Lower lobe of right lung (tissue), 2 donors: ENCODE measurements around the gene SRRM2. TPM values are rescaled to one million over a fixed set of nuclear protein-coding genes. Genes with fewer than 3 reads are reported as not detected.

Experiments
- ATAC-seq, 2 donors: fragments of 200-7000 bp; cut with Tn5 transposase; one replicate each; pipeline ENCODE4 v1.9.1; 2020 to 2022; ENCODE audit warnings: mild to moderate bottlenecking in 2 of 2, moderate library complexity in 2 of 2
- DNase-seq: peaks from one replicate; pipeline ENCODE4 v3.0.0-alpha.2; 2020
- H3K27ac ChIP-seq: fragments of 200-600 bp; one replicate; pipeline ENCODE4 v1.8.0; 2022
- H3K27me3 ChIP-seq: fragments of 200-600 bp; one replicate; pipeline ENCODE4 v1.8.0; 2022; ENCODE audit warnings: low read depth
- H3K36me3 ChIP-seq: fragments of 200-600 bp; one replicate; pipeline ENCODE4 v1.8.0; 2022; ENCODE audit warnings: mild to moderate bottlenecking
- H3K4me1 ChIP-seq: fragments of 200-600 bp; one replicate; pipeline ENCODE4 v1.8.0; 2022
- H3K4me3 ChIP-seq: fragments of 200-600 bp; one replicate; pipeline ENCODE4 v1.8.0; 2022; ENCODE audit warnings: mild to moderate bottlenecking
- H3K9me3 ChIP-seq: fragments of 200-600 bp; one replicate; pipeline ENCODE4 v1.8.0; 2022
- intact Hi-C: fragments of 100-400 bp; cut with DNase I; formaldehyde crosslinking; loops from one replicate; pipeline ENCODE4 v1.11.0; 2022
- total RNA-seq: library from RNA; stranded (reverse); fragmentation: NEBNext Ultra II Directional; extraction: Animal tissue kit (Norgen Biotek cat#: 25700); gene quantifications from one replicate; pipeline ENCODE4 v1.2.1, GENCODE V29; 2021
- TF ChIP-seq, protein P1 (sequence below): fragments of 200-600 bp; IDR thresholded peaks from one replicate; pipeline ENCODE4 v1.8.0; 2022; ENCODE audit warnings: antibody characterized with exemption, mild to moderate bottlenecking
- donor health status: DM: no; HTN: yes; CAD: no; lungs with severe emphysema.

Gene SRRM2
- total RNA-seq, 1 donor from 2014 or later, result 659 TPM

DNA sequence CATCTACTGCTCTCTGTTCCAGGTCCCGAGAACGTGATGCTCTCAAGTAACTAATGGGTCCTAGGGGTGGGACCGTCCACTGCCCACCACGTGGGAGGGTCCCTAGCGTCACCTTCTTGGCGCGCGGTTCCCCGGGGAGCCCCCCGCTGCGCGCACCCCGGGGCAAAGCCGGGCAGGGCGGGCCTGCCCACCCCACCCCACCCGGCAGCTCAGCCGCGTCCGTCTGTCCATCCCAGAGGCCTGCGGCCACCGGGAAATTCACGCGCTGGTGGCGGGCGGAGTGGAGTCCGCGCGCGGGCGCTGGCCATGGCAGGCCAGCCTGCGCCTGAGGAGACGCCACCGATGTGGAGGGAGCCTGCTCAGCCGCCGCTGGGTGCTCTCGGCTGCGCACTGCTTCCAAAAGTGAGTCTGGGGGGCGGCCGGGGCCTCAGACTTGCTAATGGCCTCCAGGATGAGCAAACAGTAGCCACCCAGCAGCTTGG is 46.3 kb downstream of the SRRM2 start:
- Histone ChIP-seq H3K9me3 (peaks cover 4% of the 10 kb centered on the region), H3K27ac (no peak overlapping the region), H3K4me3 (no peak overlapping the region), H3K27me3 (peaks cover 12% of the 10 kb centered on the region), H3K4me1 (no peaks in the 10 kb centered on the region), H3K36me3 (no peaks in the 10 kb centered on the region)
- intact Hi-C loops, result no loop called here
- ATAC-seq, result no peak
- TF ChIP-seq, protein P1, sequence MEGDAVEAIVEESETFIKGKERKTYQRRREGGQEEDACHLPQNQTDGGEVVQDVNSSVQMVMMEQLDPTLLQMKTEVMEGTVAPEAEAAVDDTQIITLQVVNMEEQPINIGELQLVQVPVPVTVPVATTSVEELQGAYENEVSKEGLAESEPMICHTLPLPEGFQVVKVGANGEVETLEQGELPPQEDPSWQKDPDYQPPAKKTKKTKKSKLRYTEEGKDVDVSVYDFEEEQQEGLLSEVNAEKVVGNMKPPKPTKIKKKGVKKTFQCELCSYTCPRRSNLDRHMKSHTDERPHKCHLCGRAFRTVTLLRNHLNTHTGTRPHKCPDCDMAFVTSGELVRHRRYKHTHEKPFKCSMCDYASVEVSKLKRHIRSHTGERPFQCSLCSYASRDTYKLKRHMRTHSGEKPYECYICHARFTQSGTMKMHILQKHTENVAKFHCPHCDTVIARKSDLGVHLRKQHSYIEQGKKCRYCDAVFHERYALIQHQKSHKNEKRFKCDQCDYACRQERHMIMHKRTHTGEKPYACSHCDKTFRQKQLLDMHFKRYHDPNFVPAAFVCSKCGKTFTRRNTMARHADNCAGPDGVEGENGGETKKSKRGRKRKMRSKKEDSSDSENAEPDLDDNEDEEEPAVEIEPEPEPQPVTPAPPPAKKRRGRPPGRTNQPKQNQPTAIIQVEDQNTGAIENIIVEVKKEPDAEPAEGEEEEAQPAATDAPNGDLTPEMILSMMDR, result no peak
- peak; percentile 47 for DNase-seq

- peaks cover 9% of the 10 kb centered on the region for H3K9me3 ChIP-seq
- TF ChIP-seq, protein P1, result no peak
- DNase-seq, result peak; percentile 45
- peaks cover 12% of the 10 kb centered on the region for H3K27me3 ChIP-seq
- intact Hi-C loops, result no loop called here
- H3K27ac ChIP-seq, result peak overlapping the region; percentile 64
- H3K36me3 ChIP-seq, result no peaks in the 10 kb centered on the region
- peak; percentile 13 to 63 for ATAC-seq
- no peak overlapping the region for H3K4me3 ChIP-seq
- H3K4me1 ChIP-seq, result no peaks in the 10 kb centered on the region
Observed at GRCh38 chr16:2799205-2799858, 46.9 kb downstream of the SRRM2 start.

GRCh38 chr16:2799859-2800226 is 47.4 kb downstream of the SRRM2 start:
- no peak overlapping the region for H3K4me3 ChIP-seq
- H3K27ac ChIP-seq, result peak overlapping the region; percentile 64
- H3K36me3 ChIP-seq, result no peaks in the 10 kb centered on the region
- peak; percentile 94 to 96 for ATAC-seq
- no peaks in the 10 kb centered on the region for H3K4me1 ChIP-seq
- H3K27me3 ChIP-seq, result peaks cover 12% of the 10 kb centered on the region
- intact Hi-C loops, result no loop called here
- peaks cover 11% of the 10 kb centered on the region for H3K9me3 ChIP-seq
- DNase-seq, result peak; percentile 65
- TF ChIP-seq, protein P1, result no peak

GRCh38 chr16:2803545-2804195 is 51.2 kb downstream of the SRRM2 start:
- DNase-seq (no peak), ATAC-seq (no peak)
- H3K36me3 ChIP-seq, result no peaks in the 10 kb centered on the region
- H3K9me3 ChIP-seq, result peaks cover 11% of the 10 kb centered on the region
- TF ChIP-seq, protein P1, result no peak
- no peak overlapping the region for H3K4me3 ChIP-seq
- peaks cover 9% of the 10 kb centered on the region for H3K27me3 ChIP-seq
- intact Hi-C loops, result no loop called here
- H3K4me1 ChIP-seq, result no peaks in the 10 kb centered on the region
- H3K27ac ChIP-seq, result no peak overlapping the region

GRCh38 chr16:2804728-2805127 is 52.3 kb downstream of the SRRM2 start:
- intact Hi-C loops, result no loop called here
- H3K36me3 ChIP-seq, result no peaks in the 10 kb centered on the region
- DNase-seq (peak; percentile 13), ATAC-seq (no peak)
- H3K4me1 ChIP-seq, result no peaks in the 10 kb centered on the region
- TF ChIP-seq, protein P1, result no peak
- H3K27me3 ChIP-seq, result peaks cover 5% of the 10 kb centered on the region
- peaks cover 11% of the 10 kb centered on the region for H3K9me3 ChIP-seq
- H3K27ac ChIP-seq, result no peak overlapping the region
- no peak overlapping the region for H3K4me3 ChIP-seq
